C4-2B (cell line): ENCODE data around the gene ADGRD2.

Experiments
- CTCF ChIP-seq: fragments of 450-650 bp; conservative IDR thresholded peaks from 2 replicates; pipeline ENCODE4 v1.5.1; 2017; ENCODE audit warnings: mild to moderate bottlenecking
- ZFX ChIP-seq: fragments of 450-650 bp; IDR thresholded peaks from 2 replicates; pipeline ENCODE4 v1.6.1; 2017

- no peak for TF ChIP-seq CTCF
- TF ChIP-seq ZFX: no peak
Observed at GRCh38 chr9:124473310-124473709, 23.1 kb downstream of the ADGRD2 start.
